T-helper 2 cell treated with Interferon-gamma antibody and Interleukin-4, amounts not matched to agents 5 μg/mL and 100 μg/mL, for 36 hours (primary cell): Measurements from ENCODE around the gene MIPOL1.

ENCODE experiments used
- DNase-seq: peaks from one replicate; pipeline ENCODE4 v3.0.0; 2021; ENCODE audit warnings: low spot score
- H3K27ac Mint-ChIP-seq: one replicate; pipeline ENCODE4 v1.8.0; 2021; ENCODE audit warnings: mild to moderate bottlenecking, mixed read lengths
- H3K27me3 Mint-ChIP-seq: one replicate; pipeline ENCODE4 v1.8.0; 2021; ENCODE audit warnings: low read depth, mixed read lengths
- H3K36me3 Mint-ChIP-seq: one replicate; pipeline ENCODE4 v1.8.0; 2021; ENCODE audit warnings: low read depth, mixed read lengths
- H3K4me1 Mint-ChIP-seq: one replicate; pipeline ENCODE4 v1.8.0; 2021; ENCODE audit warnings: low read depth, mixed read lengths
- H3K4me3 Mint-ChIP-seq: one replicate; pipeline ENCODE4 v1.8.0; 2022; ENCODE audit warnings: mild to moderate bottlenecking, moderate library complexity, mixed read lengths
- H3K9me3 Mint-ChIP-seq: one replicate; pipeline ENCODE4 v1.8.0; 2021; ENCODE audit warnings: mixed read lengths

Gene MIPOL1

GRCh38 chr14:37466623-37467088, 268.9 kb downstream of the MIPOL1 start:
- Mint-ChIP-seq H3K27me3 (no peaks in the 10 kb centered on the region), H3K4me3 (no peak overlapping the region), H3K9me3 (peaks cover 41% of the 10 kb centered on the region), H3K4me1 (no peaks in the 10 kb centered on the region), H3K27ac (no peak overlapping the region), H3K36me3 (no peaks in the 10 kb centered on the region)
- no peak for DNase-seq

DNA sequence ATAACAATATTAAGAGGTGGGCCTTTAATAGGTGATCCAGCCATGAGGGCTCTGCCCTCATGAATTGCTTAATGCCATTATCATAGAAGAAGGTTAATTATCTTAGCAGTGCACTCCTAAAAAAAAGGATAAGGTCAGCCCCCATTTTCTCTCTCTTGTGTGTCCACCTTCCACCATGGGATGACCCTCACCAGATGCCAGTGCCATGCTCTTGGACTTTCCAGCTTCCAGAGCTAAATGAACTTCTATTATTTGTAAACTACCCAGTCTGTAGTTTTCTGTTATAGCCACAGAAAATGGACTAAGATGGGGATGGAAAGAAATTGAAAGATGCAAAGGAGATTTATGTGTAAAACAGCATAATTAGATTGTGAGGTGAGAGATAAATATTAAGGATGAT, 271.9 kb downstream of the MIPOL1 start:
- H3K9me3 Mint-ChIP-seq, result peaks cover 32% of the 10 kb centered on the region
- no peaks in the 10 kb centered on the region for H3K4me1 Mint-ChIP-seq
- H3K27me3 Mint-ChIP-seq, result no peaks in the 10 kb centered on the region
- no peak overlapping the region for H3K4me3 Mint-ChIP-seq
- no peak for DNase-seq
- H3K27ac Mint-ChIP-seq, result no peak overlapping the region
- H3K36me3 Mint-ChIP-seq, result no peaks in the 10 kb centered on the region

- Mint-ChIP-seq H3K36me3 (no peaks in the 10 kb centered on the region), H3K27me3 (no peaks in the 10 kb centered on the region), H3K27ac (no peak overlapping the region), H3K9me3 (peaks cover 33% of the 10 kb centered on the region), H3K4me3 (no peak overlapping the region), H3K4me1 (no peaks in the 10 kb centered on the region)
- no peak for DNase-seq
Measured at GRCh38 chr14:37470251-37470650, 272.5 kb downstream of the MIPOL1 start.

DNA sequence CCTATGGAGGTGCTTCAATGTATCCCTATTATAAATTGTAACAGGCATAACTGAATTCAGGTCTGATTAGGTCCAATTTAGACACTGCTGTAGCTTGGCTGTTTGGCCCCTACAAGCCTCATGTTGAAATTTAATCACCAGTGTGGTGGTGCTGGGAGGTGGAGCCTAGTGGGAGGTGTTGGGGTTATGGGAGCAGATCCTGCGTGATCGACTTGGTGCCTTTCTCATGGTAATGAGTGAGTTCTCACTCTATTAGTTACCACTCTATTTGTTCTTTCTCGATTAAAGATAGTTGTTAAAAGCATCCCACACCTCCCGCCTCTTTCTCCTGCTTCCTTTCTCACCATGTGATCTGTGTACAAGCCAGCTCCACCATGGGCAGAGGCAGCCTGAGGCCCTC, 275.2 kb downstream of the MIPOL1 start:
- peaks cover 49% of the 10 kb centered on the region for H3K9me3 Mint-ChIP-seq
- no peaks in the 10 kb centered on the region for H3K4me1 Mint-ChIP-seq
- H3K36me3 Mint-ChIP-seq, result no peaks in the 10 kb centered on the region
- DNase-seq, result no peak
- H3K27me3 Mint-ChIP-seq, result no peaks in the 10 kb centered on the region
- no peak overlapping the region for H3K27ac Mint-ChIP-seq
- H3K4me3 Mint-ChIP-seq, result no peak overlapping the region

DNA sequence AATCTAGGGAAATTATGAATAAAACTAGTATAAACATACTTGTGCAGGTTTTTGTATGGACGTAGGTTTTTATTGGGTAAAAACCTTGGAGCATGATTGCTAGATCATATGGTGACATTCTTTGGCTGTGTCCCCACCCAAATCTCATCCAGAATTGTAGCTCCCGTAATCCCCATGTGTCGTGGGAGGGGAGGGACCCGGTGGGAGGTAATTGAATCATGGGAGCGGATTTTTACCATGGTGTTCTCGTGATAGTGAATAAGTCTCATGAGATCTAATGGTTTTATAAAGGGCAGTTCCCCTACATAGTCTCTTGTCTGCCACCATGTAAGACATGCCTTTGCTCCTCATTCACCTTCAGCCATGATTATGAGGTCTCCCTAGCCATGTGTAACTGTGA, 276.5 kb downstream of the MIPOL1 start:
- Mint-ChIP-seq H3K4me1 (no peaks in the 10 kb centered on the region), H3K27me3 (no peaks in the 10 kb centered on the region), H3K27ac (no peak overlapping the region), H3K4me3 (no peak overlapping the region), H3K9me3 (peaks cover 50% of the 10 kb centered on the region), H3K36me3 (no peaks in the 10 kb centered on the region)
- DNase-seq, result no peak

GRCh38 chr14:37480446-37481290, 282.9 kb downstream of the MIPOL1 start:
- Mint-ChIP-seq H3K4me3 (no peak overlapping the region), H3K27ac (no peak overlapping the region), H3K36me3 (no peaks in the 10 kb centered on the region), H3K4me1 (no peaks in the 10 kb centered on the region), H3K27me3 (no peaks in the 10 kb centered on the region), H3K9me3 (peaks cover 53% of the 10 kb centered on the region)
- DNase-seq, result no peak

DNA sequence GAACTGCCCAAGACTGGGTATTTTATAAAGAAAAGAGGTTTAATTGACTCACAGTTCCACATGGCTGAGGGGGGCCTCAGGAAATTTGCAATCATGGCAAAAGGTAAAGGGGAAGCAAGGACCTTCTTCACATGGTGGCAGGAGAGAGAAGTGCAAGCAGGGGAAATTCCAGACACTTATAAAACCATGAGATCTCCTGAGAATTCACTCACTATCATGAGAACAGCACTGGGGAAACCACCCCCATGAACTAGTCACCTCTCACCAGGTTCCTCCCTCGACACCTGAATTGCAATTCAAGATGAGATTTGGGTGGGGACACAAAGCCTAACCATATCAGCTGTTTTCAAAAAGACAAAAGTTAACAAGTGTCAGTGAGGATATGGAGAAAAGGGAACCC, 284.7 kb downstream of the MIPOL1 start:
- Mint-ChIP-seq H3K27me3 (no peaks in the 10 kb centered on the region), H3K9me3 (peaks cover 46% of the 10 kb centered on the region), H3K4me3 (no peak overlapping the region), H3K4me1 (no peaks in the 10 kb centered on the region), H3K27ac (no peak overlapping the region), H3K36me3 (no peaks in the 10 kb centered on the region)
- DNase-seq, result no peak

- no peaks in the 10 kb centered on the region for H3K4me1 Mint-ChIP-seq
- no peaks in the 10 kb centered on the region for H3K36me3 Mint-ChIP-seq
- H3K27me3 Mint-ChIP-seq, result no peaks in the 10 kb centered on the region
- no peak for DNase-seq
- no peak overlapping the region for H3K4me3 Mint-ChIP-seq
- H3K9me3 Mint-ChIP-seq, result peaks cover 35% of the 10 kb centered on the region
- H3K27ac Mint-ChIP-seq, result no peak overlapping the region
Measured at GRCh38 chr14:37483672-37484071, 285.9 kb downstream of the MIPOL1 start.

GRCh38 chr14:37490607-37491006, 292.9 kb downstream of the MIPOL1 start:
- Mint-ChIP-seq H3K9me3 (peaks cover 17% of the 10 kb centered on the region), H3K4me1 (no peaks in the 10 kb centered on the region), H3K36me3 (no peaks in the 10 kb centered on the region), H3K4me3 (no peak overlapping the region), H3K27me3 (no peaks in the 10 kb centered on the region), H3K27ac (no peak overlapping the region)
- no peak for DNase-seq

DNA sequence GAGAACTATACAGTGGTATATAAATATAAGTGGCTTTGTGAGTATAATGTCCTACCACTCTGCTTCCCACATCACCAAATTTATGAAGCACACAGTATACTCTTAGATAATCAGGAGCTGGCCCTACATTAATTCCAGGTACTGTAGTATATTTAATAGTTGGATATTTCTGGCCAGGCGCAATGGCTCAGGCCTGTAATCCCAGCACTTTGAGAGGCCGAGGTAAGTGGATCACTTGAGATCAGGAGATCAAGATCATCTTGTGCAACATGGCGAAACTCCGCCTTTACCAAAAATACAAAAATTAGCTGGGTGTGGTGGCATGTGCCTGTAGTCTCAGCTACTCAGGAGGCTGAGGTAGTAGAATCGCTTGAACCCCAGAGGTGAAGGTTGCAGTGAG, 293.3 kb downstream of the MIPOL1 start:
- H3K4me1 Mint-ChIP-seq, result no peaks in the 10 kb centered on the region

GRCh38 chr14:37493606-37494005, 295.9 kb downstream of the MIPOL1 start:
- Mint-ChIP-seq H3K4me1 (no peaks in the 10 kb centered on the region), H3K9me3 (peaks cover 17% of the 10 kb centered on the region), H3K27me3 (no peaks in the 10 kb centered on the region), H3K27ac (no peak overlapping the region), H3K4me3 (no peak overlapping the region), H3K36me3 (no peaks in the 10 kb centered on the region)
- DNase-seq, result no peak

More for the DNA sequence above, 293.3 kb downstream of the MIPOL1 start:
- Mint-ChIP-seq H3K36me3 (no peaks in the 10 kb centered on the region), H3K27me3 (no peaks in the 10 kb centered on the region), H3K9me3 (peaks cover 17% of the 10 kb centered on the region), H3K27ac (no peak overlapping the region), H3K4me3 (no peak overlapping the region)
- DNase-seq, result no peak

DNA sequence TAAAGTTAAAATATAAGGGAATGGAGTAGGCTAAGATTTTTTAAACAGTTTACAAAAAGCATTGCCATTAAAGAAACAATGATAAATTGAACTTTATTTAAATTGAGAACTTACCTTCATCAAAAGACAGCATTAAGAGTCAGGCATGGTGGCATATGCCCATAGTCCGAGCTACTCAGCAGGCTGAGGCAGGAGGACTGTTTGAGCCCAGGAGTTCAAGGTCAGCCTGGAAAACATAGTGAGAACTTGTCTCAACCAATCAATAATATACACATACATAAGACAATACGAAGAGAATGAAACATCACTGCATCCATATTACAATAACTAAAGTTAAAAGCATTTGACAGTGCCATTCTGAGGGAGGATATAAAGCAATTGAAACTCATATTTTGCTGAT, 299.7 kb downstream of the MIPOL1 start:
- Mint-ChIP-seq H3K4me3 (no peak overlapping the region), H3K9me3 (peaks cover 7% of the 10 kb centered on the region), H3K27ac (no peak overlapping the region)

GRCh38 chr14:37501877-37502276, 304.1 kb downstream of the MIPOL1 start:
- no peak overlapping the region for H3K27ac Mint-ChIP-seq
- H3K9me3 Mint-ChIP-seq, result peaks cover 13% of the 10 kb centered on the region
- H3K36me3 Mint-ChIP-seq, result no peaks in the 10 kb centered on the region
- DNase-seq, result no peak
- no peak overlapping the region for H3K4me3 Mint-ChIP-seq
- no peaks in the 10 kb centered on the region for H3K27me3 Mint-ChIP-seq
- no peaks in the 10 kb centered on the region for H3K4me1 Mint-ChIP-seq

More for the DNA sequence above, 299.7 kb downstream of the MIPOL1 start:
- no peak for DNase-seq
- Mint-ChIP-seq H3K4me1 (no peaks in the 10 kb centered on the region), H3K36me3 (no peaks in the 10 kb centered on the region), H3K27me3 (no peaks in the 10 kb centered on the region)

DNA sequence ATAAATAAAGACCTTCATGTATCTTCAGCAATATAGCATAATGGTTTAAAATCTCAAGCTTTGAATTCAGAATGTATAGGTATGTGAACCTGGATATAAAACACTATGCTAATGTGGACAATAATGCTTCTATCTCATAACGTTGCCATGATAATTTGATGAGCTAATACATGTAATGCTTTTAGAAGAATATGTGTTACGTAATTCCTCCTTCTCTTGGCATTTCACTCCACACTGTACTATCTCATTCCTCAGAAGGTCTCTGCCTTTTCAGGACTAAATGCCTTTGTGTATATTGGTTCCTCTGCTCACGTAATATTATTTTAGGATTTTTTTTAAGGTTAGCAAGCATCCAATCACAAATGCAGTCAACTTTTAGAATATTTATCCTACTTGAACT, 310.8 kb downstream of the MIPOL1 start:
- Mint-ChIP-seq H3K9me3 (peaks cover 9% of the 10 kb centered on the region), H3K4me3 (no peak overlapping the region), H3K36me3 (no peaks in the 10 kb centered on the region), H3K27me3 (no peaks in the 10 kb centered on the region), H3K27ac (no peak overlapping the region), H3K4me1 (no peaks in the 10 kb centered on the region)
- DNase-seq, result no peak

DNA sequence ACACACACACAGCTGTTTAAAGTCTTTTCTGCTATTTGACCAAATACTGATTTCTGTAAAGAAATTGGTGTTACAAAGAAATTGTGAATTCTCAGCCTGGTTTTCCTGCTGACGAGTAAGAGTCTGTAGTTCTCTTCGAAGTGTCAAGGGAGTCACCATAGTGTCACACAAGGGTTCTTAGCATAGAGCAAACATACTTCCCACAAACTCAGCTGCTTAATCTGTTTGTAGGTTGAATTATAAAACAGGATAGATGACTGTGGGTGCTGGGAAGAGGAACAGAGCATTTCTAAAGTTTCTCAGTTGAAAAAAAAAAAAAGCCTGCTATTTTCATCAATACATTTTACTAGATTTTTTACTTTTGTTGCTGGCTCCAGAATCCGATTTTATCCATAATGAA, 314.4 kb downstream of the MIPOL1 start:
- Mint-ChIP-seq H3K27ac (no peak overlapping the region), H3K36me3 (no peaks in the 10 kb centered on the region), H3K4me1 (no peaks in the 10 kb centered on the region), H3K4me3 (no peak overlapping the region), H3K27me3 (no peaks in the 10 kb centered on the region), H3K9me3 (peaks cover 4% of the 10 kb centered on the region)
- no peak for DNase-seq
